SK-N-SH (cell line): ENCODE data around the gene MPST. TPM values are rescaled to one million over a fixed set of nuclear protein-coding genes. Genes with fewer than 3 reads are reported as not detected.

Experiments used
- CTCF ChIA-PET: fragments of 300-600, 350-600 bp; formaldehyde crosslinking; extraction: SDS; loops from one replicate; lab custom pipeline; 2021; lab: Yijun Ruan, JAX
- POLR2A ChIA-PET: fragments of 350-600 bp; sonication (Branson Sonifier 250); formaldehyde crosslinking; extraction: SDS; loops from one replicate; lab custom pipeline; 2020; ENCODE audit warnings: antibody characterized with exemption, inconsistent platforms; lab: Yijun Ruan, JAX
- DNase-seq: peaks from one replicate; pipeline ENCODE4 v3.0.0; 2012
- H2AFZ ChIP-seq: fragments of 200-600 bp; sonication (generic); 2 replicates; pipeline ENCODE4 v1.8.1; 2016; ENCODE audit warnings: antibody characterized with exemption, mild to moderate bottlenecking, low read depth
- H3F3A ChIP-seq: fragments of 200-600 bp; sonication (generic); replicated peaks from 2 replicates; pipeline ENCODE3; 2016; ENCODE audit warnings: antibody characterized with exemption, mild to moderate bottlenecking; ENCODE audit not compliant: insufficient read depth
- H3K27ac ChIP-seq, 2 experiments: fragments of 200-500 bp in 1 of 2; fragments of 200-600 bp in 1 of 2; sonication (Bioruptor generic) in 1 of 2; sonication (generic), shearing (Covaris generic) in 1 of 2; 2 replicates each; pipeline versions ENCODE4 v1.5.1 to v1.6.1; 2014 to 2016; ENCODE audit warnings: low read depth in 2 of 2, inconsistent platforms in 1 of 2, low read length in 1 of 2, mild to moderate bottlenecking in 1 of 2, mixed read lengths in 1 of 2
- H3K27me3 ChIP-seq: fragments of 200-600 bp; sonication (generic), shearing (Covaris generic); 2 replicates; pipeline ENCODE4 v1.6.1; 2016; ENCODE audit warnings: mixed run types; ENCODE audit not compliant: insufficient read depth
- H3K36me3 ChIP-seq, 2 experiments: fragments of 200-500 bp in 1 of 2; fragments of 200-600 bp in 1 of 2; sonication (Bioruptor generic) in 1 of 2; sonication (generic) in 1 of 2; replicated peaks in 1 of 2; 2 replicates each; pipeline versions ENCODE3 to v1.5.1; 2014 to 2016; ENCODE audit warnings: low read length in 1 of 2, mild to moderate bottlenecking in 1 of 2; ENCODE audit not compliant: insufficient read depth in 2 of 2, control insufficient read depth in 1 of 2
- H3K4me1 ChIP-seq, 2 experiments: fragments of 200-500 bp in 1 of 2; fragments of 200-600 bp in 1 of 2; sonication (Bioruptor generic) in 1 of 2; sonication (generic), shearing (Covaris generic) in 1 of 2; 2 replicates each; pipeline versions ENCODE4 v1.5.1 to v1.6.1; 2014 to 2016; ENCODE audit warnings: low read depth in 1 of 2, low read length in 1 of 2, mixed run types in 1 of 2; ENCODE audit not compliant: insufficient read depth in 2 of 2, control insufficient read depth in 1 of 2
- H3K4me2 ChIP-seq: fragments of 200-600 bp; sonication (generic), shearing (Covaris generic); 2 replicates; pipeline ENCODE4 v1.6.1; 2017; ENCODE audit warnings: mixed run types
- H3K4me3 ChIP-seq, 2 experiments: fragments of 200-500 bp in 1 of 2; fragments of 200-600 bp in 1 of 2; sonication (Bioruptor generic) in 1 of 2; sonication (generic), shearing (Covaris generic) in 1 of 2; 2 replicates each; pipeline versions ENCODE4 v1.5.1 to v1.8.1; 2014 to 2016; ENCODE audit warnings: low read depth in 2 of 2, inconsistent platforms in 1 of 2, low read length in 1 of 2, mild to moderate bottlenecking in 1 of 2, mixed read lengths in 1 of 2, moderate library complexity in 1 of 2
- H3K79me2 ChIP-seq: fragments of 200-600 bp; sonication (generic); 2 replicates; pipeline ENCODE4 v1.8.1; 2017; ENCODE audit warnings: mild to moderate bottlenecking; ENCODE audit not compliant: insufficient read depth
- H3K9ac ChIP-seq: fragments of 200-600 bp; sonication (generic); 2 replicates; pipeline ENCODE4 v1.6.1; 2017; ENCODE audit warnings: mixed run types
- H3K9me2 ChIP-seq: fragments of 200-600 bp; sonication (generic); 2 replicates; pipeline ENCODE4 v1.6.1; 2017; ENCODE audit warnings: mixed run types
- H3K9me3 ChIP-seq: fragments of 200-600 bp; sonication (generic); 2 replicates; pipeline ENCODE4 v1.6.1; 2017; ENCODE audit warnings: mixed run types, mild to moderate bottlenecking, moderate library complexity
- H4K20me1 ChIP-seq: fragments of 200-600 bp; sonication (generic); 2 replicates; pipeline ENCODE4 v1.6.1; 2017; ENCODE audit warnings: mild to moderate bottlenecking, mixed run types; ENCODE audit not compliant: insufficient read depth
- CTCF ChIP-seq: fragments of 200-600 bp; sonication (generic); IDR thresholded peaks from 2 replicates; pipeline ENCODE4 v1.6.1; 2017; ENCODE audit warnings: antibody characterized with exemption, mild to moderate bottlenecking, moderate library complexity
- ELF1 ChIP-seq: IDR thresholded peaks from 2 replicates; pipeline ENCODE4 v1.4.0; 2012
- EP300 ChIP-seq, 2 experiments: IDR thresholded peaks; 2 replicates each; pipeline versions ENCODE4 v1.4.0 to v1.6.1; 2012; ENCODE audit warnings: borderline replicate concordance in 1 of 2, low read depth in 1 of 2, low read length in 1 of 2
- FOXJ3 ChIP-seq: sonication (generic); formaldehyde crosslinking; IDR thresholded peaks from 2 replicates; pipeline ENCODE4 v1.5.1; 2020; ENCODE audit warnings: mild to moderate bottlenecking, missing genetic modification reagents
- FOXM1 ChIP-seq: IDR thresholded peaks from 2 replicates; pipeline ENCODE4 v1.4.0; 2012; ENCODE audit warnings: low read depth, mild to moderate bottlenecking
- MEF2A ChIP-seq: IDR thresholded peaks from 2 replicates; pipeline ENCODE4 v1.4.0; 2012; ENCODE audit warnings: low read depth, borderline replicate concordance
- MXI1 ChIP-seq: IDR thresholded peaks from 2 replicates; pipeline ENCODE4 v1.6.1; 2012; ENCODE audit warnings: mild to moderate bottlenecking, low read depth, low read length, improper control_type of control experiment
- RAD21 ChIP-seq: IDR thresholded peaks from 2 replicates; pipeline ENCODE4 v1.6.1; 2012; ENCODE audit warnings: mild to moderate bottlenecking, low read length
- RCOR1 ChIP-seq: fragments of 150-350 bp; IDR thresholded peaks from 2 replicates; pipeline ENCODE4 v1.6.1; 2017; ENCODE audit warnings: antibody characterized with exemption, low read length
- SMC3 ChIP-seq: IDR thresholded peaks from 2 replicates; pipeline ENCODE4 v1.6.1; 2012; ENCODE audit warnings: low read depth, low read length, improper control_type of control experiment
- TAF1 ChIP-seq: IDR thresholded peaks from 2 replicates; pipeline ENCODE4 v1.6.1; 2012; ENCODE audit warnings: low read depth, mild to moderate bottlenecking, low read length, moderate library complexity, borderline replicate concordance
- TEAD4 ChIP-seq: IDR thresholded peaks from 2 replicates; pipeline ENCODE4 v1.4.0; 2012; ENCODE audit warnings: mild to moderate bottlenecking, borderline replicate concordance; ENCODE audit not compliant: insufficient read depth
- USF2 ChIP-seq: fragments of 150-350 bp; IDR thresholded peaks from 2 replicates; pipeline ENCODE4 v1.6.1; 2017; ENCODE audit warnings: antibody characterized with exemption, low read length, low read depth, borderline replicate concordance
- WGBS: methylation state at CpG from one replicate; pipeline ENCODE4 v1.1.6; 2017; ENCODE audit warnings: low lambda C conversion rate; 5-methylcytosine and 5-hydroxymethylcytosine counted together
- polyA plus RNA-seq, 3 experiments: library from polyadenylated mRNA; depleted of rRNA; stranded (reverse); fragments of >200 nt; gene quantifications; 2 replicates each; pipeline ENCODE4 v1.2.3, GENCODE V29; 2012
- TF ChIP-seq, protein P1 (sequence below): IDR thresholded peaks from 2 replicates; pipeline ENCODE4 v1.6.1; 2012; ENCODE audit warnings: mild to moderate bottlenecking, low read depth, low read length, moderate library complexity

Gene MPST
- polyA plus RNA-seq, 1 of the 3 experiments (the other 2 are of a cell fraction), result 60.4 TPM

DNA sequence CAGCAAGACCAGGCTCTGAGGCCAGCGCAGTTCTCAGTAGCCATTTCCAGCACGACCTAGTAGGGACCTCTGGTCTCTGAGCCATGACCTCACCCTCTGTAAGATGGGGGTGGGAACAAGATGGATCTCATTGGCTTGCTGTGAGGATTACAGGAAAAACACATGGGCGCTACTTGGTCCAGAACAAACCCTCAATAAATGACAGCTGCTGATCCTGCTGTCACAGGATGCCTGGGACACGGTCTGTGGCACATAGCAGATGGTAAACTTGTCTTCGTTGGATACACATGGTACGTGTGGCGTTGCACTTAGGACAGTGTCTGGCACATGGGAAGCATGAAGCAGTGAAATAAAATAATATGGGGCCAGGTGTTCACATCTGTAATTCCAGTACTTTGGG, 27.5 kb downstream of the MPST start:
- no peak overlapping the region for H3K4me3 ChIP-seq
- DNase-seq, result no peak
- H3F3A ChIP-seq, result no peaks in the 10 kb centered on the region
- H3K4me2 ChIP-seq, result no peak overlapping the region
- TF ChIP-seq RCOR1 (no peak), MEF2A (no peak)
- H3K4me1 ChIP-seq, result no peaks in the 10 kb centered on the region; a peak in 1 of 4 replicates
- no peaks in the 10 kb centered on the region for H3K9me2 ChIP-seq
- H3K79me2 ChIP-seq, result peaks cover 3% of the 10 kb centered on the region; the same call in 1 of the 2 replicates
- ChIA-PET CTCF (interaction anchor here (1.0 to 1.6 kb wide), 5 partner anchors 8 to 153 kb away, joined by 3 to 7 read pairs (median 3); no protein-coding TSS in a partner anchor), POLR2A (no interaction called here)
- H4K20me1 ChIP-seq, result no peaks in the 10 kb centered on the region
- no peaks in the 10 kb centered on the region for H3K27me3 ChIP-seq
- no peak overlapping the region for H3K9ac ChIP-seq
- WGBS, result 89% methylated on average over 6 of the region's 7 CpGs
- no peaks in the 10 kb centered on the region for H3K9me3 ChIP-seq
- H3K36me3 ChIP-seq, result no peaks in the 10 kb centered on the region
- H2AFZ ChIP-seq, result no peak overlapping the region
- no peak overlapping the region for H3K27ac ChIP-seq

- H3K9me3 ChIP-seq, result no peaks in the 10 kb centered on the region
- no peak overlapping the region for H2AFZ ChIP-seq
- POLR2A ChIA-PET, result interaction anchor here (0.6 kb wide), 1 partner anchor 457 kb away, joined by 3 read pairs; no protein-coding TSS in a partner anchor
- H3K9me2 ChIP-seq, result no peaks in the 10 kb centered on the region
- H3K4me3 ChIP-seq, result no peak overlapping the region
- no peaks in the 10 kb centered on the region for H3K36me3 ChIP-seq
- H3K4me2 ChIP-seq, result no peak overlapping the region
- H3K27ac ChIP-seq, result no peak overlapping the region
- CTCF ChIA-PET, result no interaction called here
- no peak for TF ChIP-seq USF2
- TF ChIP-seq, protein P1, sequence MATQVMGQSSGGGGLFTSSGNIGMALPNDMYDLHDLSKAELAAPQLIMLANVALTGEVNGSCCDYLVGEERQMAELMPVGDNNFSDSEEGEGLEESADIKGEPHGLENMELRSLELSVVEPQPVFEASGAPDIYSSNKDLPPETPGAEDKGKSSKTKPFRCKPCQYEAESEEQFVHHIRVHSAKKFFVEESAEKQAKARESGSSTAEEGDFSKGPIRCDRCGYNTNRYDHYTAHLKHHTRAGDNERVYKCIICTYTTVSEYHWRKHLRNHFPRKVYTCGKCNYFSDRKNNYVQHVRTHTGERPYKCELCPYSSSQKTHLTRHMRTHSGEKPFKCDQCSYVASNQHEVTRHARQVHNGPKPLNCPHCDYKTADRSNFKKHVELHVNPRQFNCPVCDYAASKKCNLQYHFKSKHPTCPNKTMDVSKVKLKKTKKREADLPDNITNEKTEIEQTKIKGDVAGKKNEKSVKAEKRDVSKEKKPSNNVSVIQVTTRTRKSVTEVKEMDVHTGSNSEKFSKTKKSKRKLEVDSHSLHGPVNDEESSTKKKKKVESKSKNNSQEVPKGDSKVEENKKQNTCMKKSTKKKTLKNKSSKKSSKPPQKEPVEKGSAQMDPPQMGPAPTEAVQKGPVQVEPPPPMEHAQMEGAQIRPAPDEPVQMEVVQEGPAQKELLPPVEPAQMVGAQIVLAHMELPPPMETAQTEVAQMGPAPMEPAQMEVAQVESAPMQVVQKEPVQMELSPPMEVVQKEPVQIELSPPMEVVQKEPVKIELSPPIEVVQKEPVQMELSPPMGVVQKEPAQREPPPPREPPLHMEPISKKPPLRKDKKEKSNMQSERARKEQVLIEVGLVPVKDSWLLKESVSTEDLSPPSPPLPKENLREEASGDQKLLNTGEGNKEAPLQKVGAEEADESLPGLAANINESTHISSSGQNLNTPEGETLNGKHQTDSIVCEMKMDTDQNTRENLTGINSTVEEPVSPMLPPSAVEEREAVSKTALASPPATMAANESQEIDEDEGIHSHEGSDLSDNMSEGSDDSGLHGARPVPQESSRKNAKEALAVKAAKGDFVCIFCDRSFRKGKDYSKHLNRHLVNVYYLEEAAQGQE, result peak; percentile 88
- TF ChIP-seq, all 33 proteins: peak for 1
- H4K20me1 ChIP-seq, result no peaks in the 10 kb centered on the region
- no peaks in the 10 kb centered on the region for H3F3A ChIP-seq
- no peak for DNase-seq
- no peak overlapping the region for H3K9ac ChIP-seq
- WGBS, result 75% methylated on average over 6 of the region's 6 CpGs
- H3K4me1 ChIP-seq, result peaks cover 0 to 10% of the 10 kb centered on the region in 2 experiments; a peak in 1 of 4 replicates
- no peaks in the 10 kb centered on the region for H3K27me3 ChIP-seq
- peaks cover 14% of the 10 kb centered on the region; the same call in 1 of the 2 replicates for H3K79me2 ChIP-seq
Measured at GRCh38 chr22:37048133-37048532, 28.6 kb downstream of the MPST start.

DNA sequence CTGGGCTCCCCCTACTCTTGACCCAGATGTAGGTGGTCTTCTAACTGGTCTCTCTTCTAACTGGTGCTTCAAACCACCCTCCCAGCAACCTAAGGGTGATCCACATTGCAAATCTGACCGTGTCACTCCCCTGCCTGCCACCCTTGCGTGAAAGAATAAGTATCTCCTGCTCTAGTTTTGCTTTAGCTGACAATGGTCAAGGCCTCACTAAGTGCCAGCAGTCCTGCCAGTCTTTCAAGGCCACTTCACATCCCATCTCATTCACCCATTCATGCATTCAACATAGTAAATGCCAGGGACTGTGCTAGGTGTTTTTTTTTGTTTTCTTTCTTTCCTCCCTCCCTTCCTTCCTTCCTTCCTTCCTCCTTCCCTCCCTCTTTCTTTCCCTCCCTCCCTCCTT, 29.7 kb downstream of the MPST start:
- Histone ChIP-seq H3K9me2 (no peaks in the 10 kb centered on the region), H3K27ac (no peak overlapping the region), H3K27me3 (no peaks in the 10 kb centered on the region), H3K9me3 (no peaks in the 10 kb centered on the region), H3F3A (no peaks in the 10 kb centered on the region), H3K36me3 (peaks cover 0 to 8% of the 10 kb centered on the region in 2 experiments), H4K20me1 (no peaks in the 10 kb centered on the region), H3K9ac (no peak overlapping the region), H3K4me3 (no peak overlapping the region), H3K4me1 (peaks cover 0 to 10% of the 10 kb centered on the region in 2 experiments; a peak in 1 of 4 replicates), H2AFZ (no peak overlapping the region), H3K79me2 (peaks cover 16% of the 10 kb centered on the region; the same call in 1 of the 2 replicates), H3K4me2 (no peak overlapping the region)
- POLR2A ChIA-PET, result no interaction called here
- CTCF ChIA-PET, result no interaction called here
- DNase-seq, result no peak
- WGBS, result 57% methylated on average over 2 of the region's 2 CpGs
- no peak for TF ChIP-seq RCOR1
- no peak for TF ChIP-seq CTCF
- no peak for TF ChIP-seq EP300 (IDR thresholded peaks at IDR 0.05; ENCODE audit: borderline replicate concordance in 1 of 2, low read depth in 1 of 2, low read length in 1 of 2)
- TF ChIP-seq TAF1, result no peak
- TF ChIP-seq FOXM1, result no peak
- TF ChIP-seq USF2, result no peak
- TF ChIP-seq ELF1, result no peak
- TF ChIP-seq SMC3, result no peak
- TF ChIP-seq MXI1, result no peak
- TF ChIP-seq FOXJ3 (CRISPR knock-in tag), result no peak
- no peak for TF ChIP-seq TEAD4
- TF ChIP-seq RAD21, result no peak
